GM12874 (cell line): ENCODE measurements around the gene SPX.

Experiments used
- TF ChIP-seq, protein P1 (sequence below): IDR thresholded peaks from 2 replicates; pipeline ENCODE4 v1.5.1; 2011; ENCODE audit warnings: low read depth, mild to moderate bottlenecking, control low read depth, low read length, moderate library complexity; ENCODE audit not compliant: insufficient read depth

The SPX gene

DNA sequence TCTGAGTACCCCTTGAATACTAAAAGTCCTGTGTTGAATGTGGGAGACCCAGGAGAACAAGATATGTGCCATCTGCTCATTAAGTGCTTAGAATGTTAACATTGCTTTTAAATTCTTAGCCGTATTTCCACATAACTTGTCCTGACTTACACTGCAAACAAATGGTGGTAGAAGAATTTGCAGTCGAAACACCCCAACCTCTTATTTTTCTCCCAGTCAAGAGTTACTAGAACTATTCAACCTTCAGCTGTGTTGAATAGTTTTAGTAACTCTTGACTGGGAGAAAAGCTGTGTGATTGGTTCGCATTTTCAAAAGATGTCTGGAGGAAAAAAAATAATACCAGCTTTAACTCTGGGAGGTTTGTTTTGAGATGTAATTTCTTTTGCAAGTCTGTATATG, 7.6 kb upstream of the SPX start:
- TF ChIP-seq, protein P1, sequence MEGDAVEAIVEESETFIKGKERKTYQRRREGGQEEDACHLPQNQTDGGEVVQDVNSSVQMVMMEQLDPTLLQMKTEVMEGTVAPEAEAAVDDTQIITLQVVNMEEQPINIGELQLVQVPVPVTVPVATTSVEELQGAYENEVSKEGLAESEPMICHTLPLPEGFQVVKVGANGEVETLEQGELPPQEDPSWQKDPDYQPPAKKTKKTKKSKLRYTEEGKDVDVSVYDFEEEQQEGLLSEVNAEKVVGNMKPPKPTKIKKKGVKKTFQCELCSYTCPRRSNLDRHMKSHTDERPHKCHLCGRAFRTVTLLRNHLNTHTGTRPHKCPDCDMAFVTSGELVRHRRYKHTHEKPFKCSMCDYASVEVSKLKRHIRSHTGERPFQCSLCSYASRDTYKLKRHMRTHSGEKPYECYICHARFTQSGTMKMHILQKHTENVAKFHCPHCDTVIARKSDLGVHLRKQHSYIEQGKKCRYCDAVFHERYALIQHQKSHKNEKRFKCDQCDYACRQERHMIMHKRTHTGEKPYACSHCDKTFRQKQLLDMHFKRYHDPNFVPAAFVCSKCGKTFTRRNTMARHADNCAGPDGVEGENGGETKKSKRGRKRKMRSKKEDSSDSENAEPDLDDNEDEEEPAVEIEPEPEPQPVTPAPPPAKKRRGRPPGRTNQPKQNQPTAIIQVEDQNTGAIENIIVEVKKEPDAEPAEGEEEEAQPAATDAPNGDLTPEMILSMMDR, result no peak

DNA sequence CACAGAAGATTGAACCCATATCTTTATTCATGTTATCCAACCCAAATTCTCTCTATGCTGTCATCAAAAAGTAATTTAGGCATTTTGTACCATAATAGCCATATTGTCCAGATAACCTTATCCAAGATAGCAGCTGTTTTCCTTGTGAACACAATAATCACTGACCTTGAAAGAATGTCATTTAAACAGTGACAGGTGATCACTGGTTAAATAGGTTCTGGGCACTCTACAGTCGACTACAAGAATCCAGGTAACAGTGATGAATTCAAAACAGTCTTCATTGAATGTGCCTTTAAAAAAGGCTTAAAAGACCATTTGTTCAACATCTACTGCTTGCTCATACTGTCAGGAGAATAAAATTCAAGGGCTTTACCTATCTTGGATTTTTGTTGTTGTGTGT, 4.6 kb upstream of the SPX start:
- TF ChIP-seq, protein P1, result no peak

DNA sequence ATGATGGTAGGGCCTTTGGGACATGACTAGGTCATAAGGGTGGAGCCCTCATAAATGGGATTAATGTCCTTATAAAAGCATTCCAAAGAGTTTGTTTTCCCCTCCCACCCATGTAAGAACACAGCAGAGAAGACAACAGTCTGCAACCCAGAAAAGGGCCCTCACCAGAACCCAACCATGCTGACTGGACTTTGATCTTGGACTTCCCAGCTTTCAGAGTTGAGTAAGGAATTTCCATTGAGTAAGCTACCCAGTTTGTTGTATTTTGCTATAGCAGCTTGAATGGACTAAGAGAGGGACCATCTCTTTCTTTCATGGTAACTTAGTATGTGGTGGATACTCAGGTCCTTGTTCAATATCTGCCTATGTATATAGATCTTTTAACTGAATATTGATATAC, 2.9 kb upstream of the SPX start:
- TF ChIP-seq, protein P1, result no peak

DNA sequence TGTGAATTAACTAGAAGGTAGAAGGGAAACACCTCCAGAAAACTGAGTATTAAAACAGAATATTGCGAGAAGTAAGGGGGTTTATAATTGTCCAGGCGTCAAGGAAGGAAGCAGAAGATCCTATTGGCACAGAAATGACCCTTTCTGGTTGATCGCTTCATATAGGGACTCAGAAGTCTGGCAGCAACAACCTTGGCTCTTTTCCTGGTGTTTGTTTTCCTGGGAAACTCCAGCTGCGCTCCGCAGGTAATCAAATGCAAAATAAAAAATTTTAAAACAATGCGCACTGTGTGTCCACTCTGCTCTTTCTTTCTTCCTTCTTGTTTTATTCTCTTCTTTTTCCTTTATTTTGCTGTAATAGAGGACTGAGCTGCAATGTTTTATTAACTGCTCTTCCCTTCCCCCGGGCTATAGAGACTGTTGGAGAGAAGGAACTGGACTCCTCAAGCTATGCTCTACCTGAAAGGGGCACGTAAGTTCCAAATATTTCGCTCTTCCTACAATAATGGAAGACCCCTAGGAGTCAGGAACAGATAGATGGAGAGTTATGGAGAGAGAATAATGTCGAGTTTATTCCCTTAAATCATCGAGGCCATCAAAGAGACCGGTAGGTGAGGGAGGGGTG, 737 bp downstream of the SPX start:
- TF ChIP-seq, protein P1, result no peak

DNA sequence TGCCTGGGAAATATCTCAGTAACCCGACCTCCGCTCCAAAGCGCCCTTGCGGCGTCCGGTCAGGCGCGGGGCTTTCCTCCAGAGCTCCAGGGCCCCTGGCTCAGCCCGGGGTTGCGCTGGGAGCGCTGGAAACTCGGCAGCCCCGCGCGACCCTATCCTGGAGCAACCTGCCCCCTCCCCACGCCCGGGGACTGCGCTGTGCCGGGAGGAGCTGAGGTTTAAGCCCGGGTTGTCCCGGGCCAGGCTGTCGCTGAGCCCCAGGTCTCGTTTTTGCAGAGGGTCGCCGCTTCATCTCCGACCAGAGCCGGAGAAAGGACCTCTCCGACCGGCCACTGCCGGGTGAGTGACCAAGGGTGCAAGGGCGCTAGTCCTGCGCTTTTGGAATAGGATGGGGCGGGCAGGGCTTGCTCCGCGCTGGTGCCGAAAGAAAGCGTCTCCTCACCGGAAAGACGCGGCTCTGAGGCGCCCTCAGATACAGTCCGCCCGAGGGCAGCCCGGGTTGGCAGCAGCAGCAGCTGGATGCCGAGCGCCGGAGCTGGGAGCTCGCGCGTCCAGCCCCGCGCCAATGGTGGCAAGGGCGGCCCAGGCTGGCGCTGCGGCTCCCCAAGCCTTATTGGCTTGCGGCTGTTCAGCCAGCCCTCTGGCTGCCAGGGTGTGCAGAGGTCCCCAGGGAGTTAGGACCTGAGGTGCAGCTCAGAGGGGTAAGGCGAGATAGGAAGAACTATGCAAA, 1.5 kb downstream of the SPX start:
- TF ChIP-seq, protein P1, result no peak

DNA sequence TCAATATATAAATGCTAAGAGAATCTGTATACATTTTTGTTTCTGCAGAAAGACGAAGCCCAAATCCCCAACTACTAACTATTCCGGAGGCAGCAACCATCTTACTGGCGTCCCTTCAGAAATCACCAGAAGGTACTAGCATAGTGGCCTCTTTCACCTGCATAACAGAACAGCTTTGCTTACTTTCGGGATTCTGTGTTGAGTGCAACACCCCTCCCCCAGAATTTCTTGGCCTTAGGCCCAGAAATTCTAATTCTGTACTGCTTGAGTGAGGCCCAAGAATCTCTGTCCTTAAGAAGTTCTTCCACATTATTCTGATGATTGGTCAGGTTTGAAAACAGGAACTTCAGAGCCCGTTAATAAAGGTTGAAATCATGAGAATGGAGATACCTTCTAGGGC, 2.9 kb downstream of the SPX start:
- TF ChIP-seq, protein P1, result no peak

DNA sequence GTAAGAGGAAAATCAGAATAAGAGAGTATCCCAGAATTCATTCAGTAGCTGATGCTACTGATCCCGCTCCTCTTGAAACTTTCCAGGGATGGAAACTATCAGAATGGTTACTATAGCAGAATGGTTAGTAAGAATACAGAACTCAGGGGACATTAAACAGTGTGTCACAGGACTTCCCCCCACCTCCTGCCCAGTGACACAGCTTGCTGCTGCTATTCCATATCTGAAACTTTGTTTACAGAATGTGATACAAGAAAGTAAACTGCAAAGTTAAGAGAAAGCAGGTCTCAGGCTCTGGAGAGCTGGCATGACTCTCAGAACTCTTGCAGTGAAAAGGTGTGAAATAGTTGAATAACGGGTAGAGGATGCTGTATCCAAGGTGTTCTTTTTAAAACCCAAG, 3.4 kb downstream of the SPX start:
- TF ChIP-seq, protein P1, result no peak
